Brain microvascular endothelial cell (primary cell): Measurements from ENCODE around the gene SAMD3.
"Not testable (repeated sequence)": the region's sequence is repeated elsewhere in the genome, so short reads cannot be mapped to it uniquely, and the experiment has no call there.

ENCODE experiments used
- DNase-seq: peaks from one replicate; pipeline ENCODE4 v3.0.0-alpha.2; 2020
- H3K27ac ChIP-seq: fragments of 250-450 bp; sonication (Bioruptor Pico); 2 replicates; pipeline ENCODE4 v1.5.1; 2020; ENCODE audit warnings: mild to moderate bottlenecking, moderate library complexity
- H3K27me3 ChIP-seq: fragments of 250-450 bp; sonication (Bioruptor Pico); replicated peaks from 2 replicates; pipeline ENCODE4 v1.5.1; 2020; ENCODE audit warnings: mild to moderate bottlenecking
- H3K36me3 ChIP-seq: fragments of 250-450 bp; sonication (Bioruptor Pico); replicated peaks from 2 replicates; pipeline ENCODE4 v1.5.1; 2020; ENCODE audit warnings: mild to moderate bottlenecking
- H3K4me3 ChIP-seq: 2 replicates; pipeline ENCODE4 v1.5.1; 2011; ENCODE audit warnings: low read depth, mild to moderate bottlenecking, control low read depth, low read length, moderate library complexity
- in situ Hi-C: cut with HindIII; loops from 2 replicates; pipeline ENCODE4 v1.10.0; 2017; ENCODE audit warnings: low sequenced_read_pairs, low pct_ligation_motif_present
- TF ChIP-seq, protein P1 (sequence below): IDR thresholded peaks from 2 replicates; pipeline ENCODE4 v1.5.1; 2011; ENCODE audit warnings: low read depth, mild to moderate bottlenecking, moderate library complexity, low read length, control low read depth, inconsistent platforms; ENCODE audit errors: missing control alignments

The SAMD3 gene

DNA sequence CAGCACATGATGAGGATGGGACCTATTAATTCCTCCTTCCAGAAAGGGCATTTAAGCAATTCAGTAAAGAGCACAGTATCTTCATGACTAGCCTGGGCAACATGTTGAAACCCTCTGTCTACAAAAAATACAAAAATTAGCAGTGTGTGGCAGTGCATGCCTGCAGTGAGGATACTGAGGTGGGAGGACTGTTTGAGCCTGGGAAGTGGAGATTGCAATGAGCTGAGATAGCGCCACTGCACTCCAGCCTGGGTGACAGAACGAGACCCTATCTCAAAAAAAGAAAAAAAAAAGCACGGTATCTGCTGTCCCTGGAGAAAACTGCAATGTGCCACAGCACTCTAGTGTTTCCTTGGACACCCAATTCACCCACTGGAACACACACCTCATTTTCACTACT is 18.4 kb downstream of the SAMD3 start:
- in situ Hi-C loops = no loop called here
- TF ChIP-seq, protein P1, sequence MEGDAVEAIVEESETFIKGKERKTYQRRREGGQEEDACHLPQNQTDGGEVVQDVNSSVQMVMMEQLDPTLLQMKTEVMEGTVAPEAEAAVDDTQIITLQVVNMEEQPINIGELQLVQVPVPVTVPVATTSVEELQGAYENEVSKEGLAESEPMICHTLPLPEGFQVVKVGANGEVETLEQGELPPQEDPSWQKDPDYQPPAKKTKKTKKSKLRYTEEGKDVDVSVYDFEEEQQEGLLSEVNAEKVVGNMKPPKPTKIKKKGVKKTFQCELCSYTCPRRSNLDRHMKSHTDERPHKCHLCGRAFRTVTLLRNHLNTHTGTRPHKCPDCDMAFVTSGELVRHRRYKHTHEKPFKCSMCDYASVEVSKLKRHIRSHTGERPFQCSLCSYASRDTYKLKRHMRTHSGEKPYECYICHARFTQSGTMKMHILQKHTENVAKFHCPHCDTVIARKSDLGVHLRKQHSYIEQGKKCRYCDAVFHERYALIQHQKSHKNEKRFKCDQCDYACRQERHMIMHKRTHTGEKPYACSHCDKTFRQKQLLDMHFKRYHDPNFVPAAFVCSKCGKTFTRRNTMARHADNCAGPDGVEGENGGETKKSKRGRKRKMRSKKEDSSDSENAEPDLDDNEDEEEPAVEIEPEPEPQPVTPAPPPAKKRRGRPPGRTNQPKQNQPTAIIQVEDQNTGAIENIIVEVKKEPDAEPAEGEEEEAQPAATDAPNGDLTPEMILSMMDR = no peak
- DNase-seq = no peak
- Histone ChIP-seq H3K27ac (no peak overlapping the region), H3K36me3 (no peaks in the 10 kb centered on the region), H3K4me3 (no peak overlapping the region), H3K27me3 (no peaks in the 10 kb centered on the region)

DNA sequence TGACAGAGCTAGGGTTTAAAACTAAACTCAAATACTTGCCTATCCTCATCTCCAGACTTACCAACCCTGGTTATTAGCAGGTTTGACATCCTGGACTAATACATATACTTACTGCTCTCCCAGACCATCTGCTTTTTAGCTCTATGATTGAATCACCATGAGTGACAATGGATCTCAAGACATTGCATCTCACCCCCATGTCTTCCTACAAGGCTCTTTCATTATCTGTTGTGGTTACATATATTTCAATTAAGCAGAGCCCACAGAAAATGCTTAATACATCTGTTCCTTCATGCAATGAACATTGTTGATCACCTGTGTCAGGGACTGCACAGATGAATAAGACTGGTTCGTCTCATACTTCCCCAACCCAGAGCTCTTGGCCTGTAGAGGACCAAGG is 19.4 kb downstream of the SAMD3 start:
- no peaks in the 10 kb centered on the region for H3K36me3 ChIP-seq
- H3K27ac ChIP-seq = no peak overlapping the region
- no peak overlapping the region for H3K4me3 ChIP-seq
- TF ChIP-seq, protein P1 = no peak
- in situ Hi-C loops = no loop called here
- no peaks in the 10 kb centered on the region for H3K27me3 ChIP-seq
- no peak for DNase-seq

DNA sequence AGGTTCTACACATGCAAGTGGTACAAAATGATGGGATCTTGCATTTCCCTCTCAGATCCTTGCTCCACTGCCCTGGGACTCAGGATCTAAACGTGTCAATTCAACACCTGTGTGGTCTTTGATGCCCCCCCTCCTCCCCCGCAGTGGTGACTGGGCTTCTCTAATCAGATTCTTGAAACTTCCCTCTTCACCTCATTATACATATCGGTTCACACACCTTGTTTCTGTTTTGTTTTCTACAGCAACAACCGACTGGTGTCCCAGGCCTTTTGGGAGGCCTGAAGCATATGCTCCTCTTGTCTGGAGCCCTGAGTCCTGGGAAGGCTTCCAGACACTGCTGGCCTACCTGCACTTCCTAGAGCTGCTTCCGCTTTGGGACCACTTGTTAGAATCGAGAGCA is 20.0 kb downstream of the SAMD3 start:
- Histone ChIP-seq H3K27me3 (no peaks in the 10 kb centered on the region), H3K27ac (no peak overlapping the region), H3K4me3 (no peak overlapping the region), H3K36me3 (no peaks in the 10 kb centered on the region)
- TF ChIP-seq, protein P1 = no peak
- no peak for DNase-seq
- in situ Hi-C loops = no loop called here

DNA sequence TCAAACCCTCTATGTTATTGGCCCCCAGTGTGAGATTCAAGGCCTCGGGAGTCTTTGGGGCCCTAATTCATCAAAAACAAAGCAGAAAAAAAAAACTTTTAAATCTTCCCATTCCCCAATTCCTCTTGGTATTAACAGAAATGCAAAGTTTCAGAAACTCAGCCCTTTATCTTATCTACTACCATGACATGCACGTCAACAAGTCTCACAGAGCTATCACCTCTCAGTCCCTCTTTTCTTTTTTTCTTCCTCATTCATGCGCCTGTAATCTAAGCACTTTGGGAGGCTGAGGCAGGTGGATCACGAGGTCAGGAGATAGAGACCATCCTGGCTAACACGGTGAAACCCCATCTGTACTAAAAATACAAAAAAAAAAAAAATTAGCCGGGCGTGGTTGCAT is 22.7 kb downstream of the SAMD3 start:
- TF ChIP-seq, protein P1 = no peak
- Histone ChIP-seq H3K27me3 (no peaks in the 10 kb centered on the region), H3K27ac (no peak overlapping the region), H3K4me3 (no peak overlapping the region), H3K36me3 (no peaks in the 10 kb centered on the region)
- in situ Hi-C loops = no loop called here
- no peak for DNase-seq

DNA sequence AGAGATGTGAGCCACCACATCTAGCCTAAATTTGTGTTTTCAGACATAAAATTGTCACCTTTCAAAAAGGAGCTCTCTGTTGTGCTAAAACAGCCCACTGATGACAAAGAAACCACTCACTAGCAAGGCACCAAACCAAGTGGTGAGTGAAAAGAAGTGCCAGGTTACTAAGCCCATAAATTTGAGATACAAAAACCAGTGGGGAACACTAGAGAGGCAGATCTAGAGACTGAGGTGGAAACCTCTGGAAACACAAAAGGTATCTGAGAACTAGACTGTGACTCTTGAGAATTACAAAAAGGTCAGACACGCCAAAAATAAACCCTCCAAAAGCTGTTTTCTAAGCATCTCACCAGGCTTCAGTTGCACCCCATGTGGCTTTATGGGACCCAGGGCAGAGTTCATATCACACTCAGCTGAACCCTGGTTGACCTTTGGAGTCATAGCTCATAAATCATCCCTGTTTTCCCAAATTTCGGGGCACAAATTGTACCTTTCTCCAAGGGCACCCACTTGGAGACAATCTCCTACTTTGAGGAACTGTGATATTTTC is 24.2 kb downstream of the SAMD3 start:
- Histone ChIP-seq H3K27ac (no peak overlapping the region), H3K27me3 (no peaks in the 10 kb centered on the region), H3K36me3 (no peaks in the 10 kb centered on the region), H3K4me3 (no peak overlapping the region)
- TF ChIP-seq, protein P1 = no peak
- in situ Hi-C loops = no loop called here
- no peak for DNase-seq

DNA sequence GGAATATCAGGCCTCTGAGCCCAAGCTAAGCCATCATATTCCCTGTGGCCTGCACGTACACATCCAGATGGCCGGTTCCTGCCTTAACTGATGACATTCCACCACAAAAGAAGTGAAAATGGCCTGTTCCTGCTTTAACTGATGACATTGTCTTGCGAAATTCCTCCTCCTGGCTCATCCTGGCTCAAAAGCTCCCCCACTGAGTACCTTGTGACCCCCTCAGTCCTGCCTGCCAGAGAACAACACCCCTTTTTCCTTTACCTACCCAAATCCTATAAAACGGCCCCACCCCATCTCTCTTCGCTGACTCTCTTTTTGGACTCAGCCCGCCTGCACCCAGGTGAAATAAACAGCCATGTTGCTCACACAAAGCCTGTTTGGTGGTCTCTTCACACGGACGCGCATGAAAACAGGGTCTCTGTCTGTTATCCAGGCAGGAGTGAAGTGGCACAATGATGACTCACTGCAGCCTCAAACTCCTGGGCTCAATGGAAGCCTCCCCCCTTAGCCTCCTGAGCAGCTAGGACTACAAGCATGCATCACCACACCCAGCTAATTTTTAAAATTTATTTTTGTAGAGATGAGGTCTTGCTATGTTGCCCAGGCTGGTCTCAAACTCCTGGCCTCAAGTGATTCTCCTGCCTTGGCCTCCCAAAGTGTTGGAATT is 24.8 kb downstream of the SAMD3 start:
- H3K27ac ChIP-seq, H3K36me3 ChIP-seq, H3K27me3 ChIP-seq, H3K4me3 ChIP-seq, DNase-seq, in situ Hi-C loops: not testable (repeated sequence)

DNA sequence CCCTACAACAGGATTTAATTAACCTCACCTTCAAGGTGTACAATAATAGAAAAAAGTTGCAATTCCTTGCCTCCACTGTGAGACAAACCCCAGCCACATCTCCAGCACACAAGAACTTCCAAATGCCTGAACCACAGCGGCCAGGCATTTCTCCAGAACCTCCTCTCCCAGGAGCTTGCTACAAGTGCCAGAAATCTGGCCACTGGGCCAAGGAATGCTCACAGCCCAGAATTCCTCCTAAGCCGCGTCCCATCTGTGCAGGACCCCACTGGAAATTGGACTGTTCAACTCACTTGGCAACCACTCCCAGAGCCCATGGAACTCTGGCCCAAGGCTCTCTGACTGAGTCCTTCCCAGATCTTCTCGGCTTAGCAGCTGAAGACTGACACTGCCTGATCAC is 28.3 kb downstream of the SAMD3 start:
- in situ Hi-C loops = not testable (repeated sequence)

More for the DNA sequence above, 28.3 kb downstream of the SAMD3 start:
- DNase-seq, H3K27me3 ChIP-seq, H3K4me3 ChIP-seq, H3K36me3 ChIP-seq, H3K27ac ChIP-seq: not testable (repeated sequence)
